GM12878 (cell line): Measurements from ENCODE around the gene SLC38A4. TPM values are rescaled to one million over a fixed set of nuclear protein-coding genes. Genes with fewer than 3 reads are reported as not detected.

Source experiments
- ATAC-seq: fragments of 200-7000 bp; cut with Tn5 transposase; 3 replicates; pipeline ENCODE4 v1.9.1; 2020; ENCODE audit warnings: mild to moderate bottlenecking, moderate library complexity
- BruUV-seq: library from RNA; stranded (reverse); fragments of 400-500 nt; replicated peaks from 2 replicates; lab custom pipeline; 2021; lab: Mats Ljungman, UMichigan
- CTCF ChIA-PET: fragments of 300-600 bp; sonication (Branson Sonifier 250); formaldehyde crosslinking; extraction: SDS; loops from one replicate; lab custom pipeline; 2021; ENCODE audit warnings: inconsistent platforms; lab: Yijun Ruan, JAX
- POLR2A ChIA-PET: fragments of 350-600 bp; formaldehyde crosslinking; extraction: SDS; loops from one replicate; lab custom pipeline; 2021; ENCODE audit warnings: inconsistent platforms; lab: Charles Lee
- RAD21 ChIA-PET: fragments of 300-600 bp; sonication (Branson Sonifier 250); formaldehyde crosslinking; loops from one replicate; lab custom pipeline; 2023; ENCODE audit warnings: antibody characterized with exemption; ENCODE audit not compliant: unreplicated experiment; lab: Charles Lee
- SMC1A ChIA-PET: fragments of 300-600 bp; sonication (Branson Sonifier 250); formaldehyde crosslinking; loops from one replicate; lab custom pipeline; 2023; ENCODE audit not compliant: unreplicated experiment, uncharacterized antibody; lab: Charles Lee
- DNase-seq: peaks from one replicate; pipeline ENCODE4 v3.0.0-alpha.2; 2011; ENCODE audit warnings: low read depth, low spot score
- FAIRE-seq: peaks from 3 replicates; lab custom pipeline; 2011; peaks lifted over from hg19 to GRCh38; lab: Jason Lieb, UNC
- H2AFZ ChIP-seq: 2 replicates; pipeline ENCODE4 v1.6.0; 2011; ENCODE audit warnings: low read depth, low read length, control low read depth; ENCODE audit not compliant: control insufficient read depth
- H3K27ac ChIP-seq: 2 replicates; pipeline ENCODE4 v1.5.1; 2011; ENCODE audit warnings: control low read depth; ENCODE audit not compliant: control insufficient read depth, insufficient read depth
- H3K27me3 ChIP-seq, 2 experiments: replicated peaks in 1 of 2; 2 replicates each; pipeline versions ENCODE4 v1.6.0 to v1.6.1; 2011; ENCODE audit warnings: low read length in 1 of 2; ENCODE audit not compliant: control insufficient read depth in 2 of 2, insufficient read depth in 2 of 2
- H3K36me3 ChIP-seq, 2 experiments: 2 replicates each; pipeline ENCODE4 v1.5.1; 2011; ENCODE audit warnings: low read length in 1 of 2; ENCODE audit not compliant: control insufficient read depth in 2 of 2, insufficient read depth in 2 of 2
- H3K4me1 ChIP-seq: 2 replicates; pipeline ENCODE4 v1.6.1; 2011; ENCODE audit warnings: mild to moderate bottlenecking, low read length, moderate library complexity, mixed read lengths; ENCODE audit not compliant: control insufficient read depth, insufficient read depth
- H3K4me2 ChIP-seq: 2 replicates; pipeline ENCODE4 v1.6.0; 2011; ENCODE audit warnings: control low read depth; ENCODE audit not compliant: control insufficient read depth, insufficient read depth
- H3K4me3 ChIP-seq: fragments of 200-600 bp; sonication (generic); 2 replicates; pipeline ENCODE4 v1.5.1; 2016
- H3K79me2 ChIP-seq: 2 replicates; pipeline ENCODE4 v1.6.0; 2011; ENCODE audit warnings: low read length; ENCODE audit not compliant: control insufficient read depth, insufficient read depth
- H3K9ac ChIP-seq: 2 replicates; pipeline ENCODE4 v1.8.0; 2011; ENCODE audit warnings: low read length, control low read depth, mixed read lengths; ENCODE audit not compliant: control insufficient read depth, insufficient read depth
- H3K9me3 ChIP-seq: replicated peaks from 3 replicates; pipeline ENCODE4 v1.5.1; 2011; ENCODE audit warnings: mild to moderate bottlenecking, low read length; ENCODE audit not compliant: control insufficient read depth, insufficient read depth
- H4K20me1 ChIP-seq: 2 replicates; pipeline ENCODE4 v1.6.0; 2011; ENCODE audit not compliant: control insufficient read depth, insufficient read depth
- BACH1 ChIP-seq: fragments of 450-650 bp; IDR thresholded peaks from 2 replicates; pipeline ENCODE4 v1.6.1; 2017; ENCODE audit warnings: mild to moderate bottlenecking, borderline replicate concordance
- CEBPB ChIP-seq, 2 experiments: fragments of 150-350 bp in 1 of 2; IDR thresholded peaks; 2 replicates each; pipeline ENCODE4 v1.6.1; 2012 to 2014; ENCODE audit warnings: low read depth in 2 of 2, low read length in 2 of 2, borderline replicate concordance in 1 of 2, inconsistent platforms in 1 of 2
- HDGF ChIP-seq: fragments of 450-650 bp; IDR thresholded peaks from 2 replicates; pipeline ENCODE4 v1.6.1; 2016; ENCODE audit warnings: antibody characterized with exemption
- MTA3 ChIP-seq: IDR thresholded peaks from 2 replicates; pipeline ENCODE4 v1.6.1; 2012; ENCODE audit warnings: low read length, inconsistent platforms, borderline replicate concordance
- NFXL1 ChIP-seq: fragments of 450-650 bp; IDR thresholded peaks from 2 replicates; pipeline ENCODE4 v1.6.1; 2017; ENCODE audit warnings: antibody characterized with exemption, mild to moderate bottlenecking, borderline replicate concordance
- NFYA ChIP-seq: IDR thresholded peaks from 2 replicates; pipeline ENCODE4 v1.6.1; 2011; ENCODE audit warnings: low read depth, mild to moderate bottlenecking, low read length, improper control_type of control experiment, borderline replicate concordance
- STAT3 ChIP-seq: IDR thresholded peaks from 2 replicates; pipeline ENCODE4 v1.6.1; 2011; ENCODE audit warnings: low read depth, low read length, improper control_type of control experiment
- SUZ12 ChIP-seq: fragments of 200-600 bp; sonication (generic); IDR thresholded peaks from one replicate; pipeline ENCODE4 v1.6.1; 2018; ENCODE audit warnings: antibody characterized with exemption, mild to moderate bottlenecking; ENCODE audit not compliant: unreplicated experiment
- TBL1XR1 ChIP-seq: IDR thresholded peaks from 2 replicates; pipeline ENCODE4 v1.6.1; 2012; ENCODE audit warnings: low read depth, low read length, improper control_type of control experiment
- TCF3 ChIP-seq: IDR thresholded peaks from 2 replicates; pipeline ENCODE4 v1.6.1; 2012; ENCODE audit warnings: low read depth, mild to moderate bottlenecking, low read length, borderline replicate concordance; ENCODE audit not compliant: insufficient read depth
- WRNIP1 ChIP-seq: IDR thresholded peaks from 2 replicates; pipeline ENCODE4 v1.6.1; 2011; ENCODE audit warnings: low read depth, low read length, improper control_type of control experiment, borderline replicate concordance
- ZNF217 ChIP-seq: fragments of 450-650 bp; IDR thresholded peaks from 2 replicates; pipeline ENCODE4 v1.6.1; 2017; ENCODE audit warnings: antibody characterized with exemption, mild to moderate bottlenecking
- ZNF24 ChIP-seq: fragments of 450-650 bp; IDR thresholded peaks from 2 replicates; pipeline ENCODE4 v1.6.1; 2017; ENCODE audit warnings: antibody characterized with exemption, mild to moderate bottlenecking
- ZNF274 ChIP-seq: IDR thresholded peaks from one replicate; pipeline ENCODE4 v1.8.0; 2011; ENCODE audit not compliant: insufficient read length, insufficient read depth
- ZSCAN29 ChIP-seq: fragments of 450-650 bp; IDR thresholded peaks from 2 replicates; pipeline ENCODE4 v1.6.1; 2017; ENCODE audit warnings: mild to moderate bottlenecking, moderate library complexity
- WGBS: methylation state at CpG from one replicate; pipeline ENCODE4 v1.1.6; 2016; ENCODE audit warnings: low lambda C conversion rate; ENCODE audit not compliant: insufficient replicate concordance, insufficient coverage; ENCODE audit errors: missing lambda C conversion rate; 5-methylcytosine and 5-hydroxymethylcytosine counted together
- in situ Hi-C: fragments of 300-500 bp; cut with MboI; formaldehyde crosslinking; loops from 9 replicates; pipeline ENCODE4 v1.14.3; 2018; ENCODE audit warnings: mixed read lengths
- intact Hi-C: fragments of 100-400 bp; cut with micrococcal nuclease; formaldehyde crosslinking; loops from one replicate; pipeline ENCODE4 v1.14.2; 2022; ENCODE audit not compliant: unreplicated experiment
- polyA plus RNA-seq, 11 experiments: library from polyadenylated mRNA; depleted of rRNA in 4 of 11; unstranded in 6 of 11; stranded (reverse) in 5 of 11; fragments of >200 nt; fragmentation: Nextera tagmentation in 4 of 11; fragmentation: Illumina TruSeq in 1 of 11; extraction: Ambion mirVana in 4 of 11; extraction: Trizol in 1 of 11; gene quantifications; 1 replicate in 1 of 11; 2 replicates in 10 of 11; pipeline versions ENCODE4 v1.2.1 to v1.2.3, GENCODE V29; 2011 to 2016; ENCODE audit warnings: inconsistent platforms in 2 of 11, missing spikeins in 2 of 11, low read depth in 1 of 11
- total RNA-seq, 4 experiments: library from RNA; depleted of rRNA in 3 of 4; stranded (reverse); fragments of >200 nt in 3 of 4; fragmentation: Illumina TruSeq in 1 of 4; extraction: Trizol in 1 of 4; gene quantifications; 2 replicates each; pipeline versions ENCODE4 v1.2.1 to v1.2.3, GENCODE V29; 2013 to 2021
- TF ChIP-seq, protein P1 (sequence below): fragments of 450-650 bp; IDR thresholded peaks from 2 replicates; pipeline ENCODE4 v1.6.1; 2016; ENCODE audit warnings: mild to moderate bottlenecking
- TF ChIP-seq, protein P2 (sequence below): IDR thresholded peaks from 2 replicates; pipeline ENCODE4 v1.6.1; 2011; ENCODE audit warnings: mild to moderate bottlenecking, low read depth, low read length, moderate library complexity; ENCODE audit not compliant: insufficient replicate concordance
- TF ChIP-seq, protein P3 (sequence below): fragments of 450-650 bp; conservative IDR thresholded peaks from 2 replicates; pipeline ENCODE4 v1.6.1; 2017; ENCODE audit warnings: mild to moderate bottlenecking, moderate library complexity

The SLC38A4 gene
- total and polyA plus RNA-seq, 10 of the 15 experiments (the other 5 are each of a cell fraction or from before 2014, with no cell fraction given): 0.04 to 0.52 (median 0.13) TPM; not detected in 2

DNA sequence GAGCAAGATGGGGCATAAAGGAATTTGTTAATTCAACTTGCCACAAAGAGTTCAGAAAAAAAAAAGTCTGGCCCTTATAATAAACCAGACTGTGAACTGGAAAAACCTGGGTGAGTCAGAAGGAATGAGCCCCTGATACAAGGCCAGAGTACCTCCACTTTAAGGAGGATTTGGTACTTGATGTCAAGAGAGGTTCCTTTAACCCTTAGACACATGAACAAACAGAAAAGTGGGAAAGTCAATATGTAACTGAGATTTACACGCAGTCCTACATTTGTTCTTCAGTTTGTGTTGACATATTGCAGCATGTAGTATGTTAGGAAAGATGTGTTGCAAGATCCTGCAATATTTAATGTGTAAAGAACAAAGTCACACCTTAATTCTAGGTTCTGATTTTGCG lies 14.2 kb upstream of the SLC38A4 start (continued):
- no peak for TF ChIP-seq NFYA
- TF ChIP-seq NFXL1: no peak
- no peak for TF ChIP-seq STAT3

DNA sequence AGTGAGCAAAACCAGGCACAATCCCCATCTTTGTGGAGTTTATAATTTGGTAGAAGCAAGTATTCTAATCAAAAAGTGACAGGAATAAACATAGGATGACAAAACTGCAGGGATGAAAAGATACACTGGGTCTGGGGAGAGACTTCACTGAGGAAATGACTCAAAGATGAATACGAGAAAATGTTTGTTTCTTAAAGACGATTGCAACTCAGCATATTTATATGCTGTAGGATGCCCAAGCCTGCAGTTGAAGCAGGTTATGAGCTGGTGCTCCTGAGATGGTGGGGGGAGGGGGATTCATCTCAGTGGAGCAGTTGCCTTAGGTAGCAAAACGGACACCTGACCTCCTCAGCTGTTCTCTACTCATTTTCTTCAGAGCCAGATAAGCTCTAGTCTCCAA lies 13.4 kb upstream of the SLC38A4 start:
- intact Hi-C loops: no loop called here
- Histone ChIP-seq H3K36me3 (no peaks in the 10 kb centered on the region), H3K4me3 (no peak overlapping the region), H3K79me2 (no peaks in the 10 kb centered on the region), H3K4me1 (no peaks in the 10 kb centered on the region), H3K4me2 (no peak overlapping the region), H3K27ac (no peak overlapping the region), H3K27me3 (no peaks in the 10 kb centered on the region), H3K9me3 (no peaks in the 10 kb centered on the region), H2AFZ (no peak overlapping the region), H3K9ac (no peak overlapping the region), H4K20me1 (no peaks in the 10 kb centered on the region)
- TF ChIP-seq TCF3 (no peak), CEBPB (IDR thresholded peaks at IDR 0.05; ENCODE audit: borderline replicate concordance in 1 of 2, low read depth in 2 of 2, low read length in 2 of 2) (no peak), TBL1XR1 (no peak), SUZ12 (no peak), ZSCAN29 (no peak), ZNF217 (no peak), ZNF24 (no peak), MTA3 (no peak), ZNF274 (no peak), WRNIP1 (no peak), BACH1 (no peak), HDGF (no peak)
- TF ChIP-seq, protein P1, sequence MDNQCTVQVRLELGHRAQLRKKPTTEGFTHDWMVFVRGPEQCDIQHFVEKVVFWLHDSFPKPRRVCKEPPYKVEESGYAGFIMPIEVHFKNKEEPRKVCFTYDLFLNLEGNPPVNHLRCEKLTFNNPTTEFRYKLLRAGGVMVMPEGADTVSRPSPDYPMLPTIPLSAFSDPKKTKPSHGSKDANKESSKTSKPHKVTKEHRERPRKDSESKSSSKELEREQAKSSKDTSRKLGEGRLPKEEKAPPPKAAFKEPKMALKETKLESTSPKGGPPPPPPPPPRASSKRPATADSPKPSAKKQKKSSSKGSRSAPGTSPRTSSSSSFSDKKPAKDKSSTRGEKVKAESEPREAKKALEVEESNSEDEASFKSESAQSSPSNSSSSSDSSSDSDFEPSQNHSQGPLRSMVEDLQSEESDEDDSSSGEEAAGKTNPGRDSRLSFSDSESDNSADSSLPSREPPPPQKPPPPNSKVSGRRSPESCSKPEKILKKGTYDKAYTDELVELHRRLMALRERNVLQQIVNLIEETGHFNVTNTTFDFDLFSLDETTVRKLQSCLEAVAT: no peak
- TF ChIP-seq, protein P2, sequence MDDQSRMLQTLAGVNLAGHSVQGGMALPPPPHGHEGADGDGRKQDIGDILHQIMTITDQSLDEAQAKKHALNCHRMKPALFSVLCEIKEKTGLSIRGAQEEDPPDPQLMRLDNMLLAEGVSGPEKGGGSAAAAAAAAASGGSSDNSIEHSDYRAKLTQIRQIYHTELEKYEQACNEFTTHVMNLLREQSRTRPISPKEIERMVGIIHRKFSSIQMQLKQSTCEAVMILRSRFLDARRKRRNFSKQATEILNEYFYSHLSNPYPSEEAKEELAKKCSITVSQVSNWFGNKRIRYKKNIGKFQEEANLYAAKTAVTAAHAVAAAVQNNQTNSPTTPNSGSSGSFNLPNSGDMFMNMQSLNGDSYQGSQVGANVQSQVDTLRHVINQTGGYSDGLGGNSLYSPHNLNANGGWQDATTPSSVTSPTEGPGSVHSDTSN: no peak
- TF ChIP-seq, protein P3, sequence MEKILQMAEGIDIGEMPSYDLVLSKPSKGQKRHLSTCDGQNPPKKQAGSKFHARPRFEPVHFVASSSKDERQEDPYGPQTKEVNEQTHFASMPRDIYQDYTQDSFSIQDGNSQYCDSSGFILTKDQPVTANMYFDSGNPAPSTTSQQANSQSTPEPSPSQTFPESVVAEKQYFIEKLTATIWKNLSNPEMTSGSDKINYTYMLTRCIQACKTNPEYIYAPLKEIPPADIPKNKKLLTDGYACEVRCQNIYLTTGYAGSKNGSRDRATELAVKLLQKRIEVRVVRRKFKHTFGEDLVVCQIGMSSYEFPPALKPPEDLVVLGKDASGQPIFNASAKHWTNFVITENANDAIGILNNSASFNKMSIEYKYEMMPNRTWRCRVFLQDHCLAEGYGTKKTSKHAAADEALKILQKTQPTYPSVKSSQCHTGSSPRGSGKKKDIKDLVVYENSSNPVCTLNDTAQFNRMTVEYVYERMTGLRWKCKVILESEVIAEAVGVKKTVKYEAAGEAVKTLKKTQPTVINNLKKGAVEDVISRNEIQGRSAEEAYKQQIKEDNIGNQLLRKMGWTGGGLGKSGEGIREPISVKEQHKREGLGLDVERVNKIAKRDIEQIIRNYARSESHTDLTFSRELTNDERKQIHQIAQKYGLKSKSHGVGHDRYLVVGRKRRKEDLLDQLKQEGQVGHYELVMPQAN: no peak
- no TSS peak for BruUV-seq
- ChIA-PET RAD21 (no interaction called here), POLR2A (no interaction called here), SMC1A (no interaction called here), CTCF (no interaction called here)
- FAIRE-seq (no peak), DNase-seq (no peak), ATAC-seq (no peak)
- WGBS: 48% methylated on average over 3 of the region's 3 CpGs
- in situ Hi-C loops: no loop called here
